GM13976 (cell line): ENCODE results near the gene FKBP2.
A peak's percentile ranks its signal among the peaks of the same experiment; 100 is the strongest.
"Not testable (repeated sequence)": the region's sequence is repeated elsewhere in the genome, so short reads cannot be mapped to it uniquely, and the experiment has no call there.

Experiments
- DNase-seq: peaks from one replicate; pipeline ENCODE4 v3.0.0; 2012; ENCODE audit warnings: low spot score
- in situ Hi-C: fragments of 300-500 bp; cut with MboI; formaldehyde crosslinking; loops from one replicate; pipeline ENCODE4 v1.12.0; 2022; ENCODE audit warnings: low sequenced_read_pairs, mixed read lengths, inconsistent platforms; ENCODE audit not compliant: unreplicated experiment
- TF ChIP-seq, protein P1 (sequence below): IDR thresholded peaks from 2 replicates; pipeline ENCODE4 v1.5.1; 2012; ENCODE audit warnings: borderline replicate concordance, mild to moderate bottlenecking; ENCODE audit not compliant: insufficient read depth; ENCODE audit errors: extremely low read depth, missing control alignments, control extremely low read depth

FKBP2 gene

GRCh38 chr11:64244966-64245365, 4.1 kb downstream of the FKBP2 start:
- TF ChIP-seq, protein P1, sequence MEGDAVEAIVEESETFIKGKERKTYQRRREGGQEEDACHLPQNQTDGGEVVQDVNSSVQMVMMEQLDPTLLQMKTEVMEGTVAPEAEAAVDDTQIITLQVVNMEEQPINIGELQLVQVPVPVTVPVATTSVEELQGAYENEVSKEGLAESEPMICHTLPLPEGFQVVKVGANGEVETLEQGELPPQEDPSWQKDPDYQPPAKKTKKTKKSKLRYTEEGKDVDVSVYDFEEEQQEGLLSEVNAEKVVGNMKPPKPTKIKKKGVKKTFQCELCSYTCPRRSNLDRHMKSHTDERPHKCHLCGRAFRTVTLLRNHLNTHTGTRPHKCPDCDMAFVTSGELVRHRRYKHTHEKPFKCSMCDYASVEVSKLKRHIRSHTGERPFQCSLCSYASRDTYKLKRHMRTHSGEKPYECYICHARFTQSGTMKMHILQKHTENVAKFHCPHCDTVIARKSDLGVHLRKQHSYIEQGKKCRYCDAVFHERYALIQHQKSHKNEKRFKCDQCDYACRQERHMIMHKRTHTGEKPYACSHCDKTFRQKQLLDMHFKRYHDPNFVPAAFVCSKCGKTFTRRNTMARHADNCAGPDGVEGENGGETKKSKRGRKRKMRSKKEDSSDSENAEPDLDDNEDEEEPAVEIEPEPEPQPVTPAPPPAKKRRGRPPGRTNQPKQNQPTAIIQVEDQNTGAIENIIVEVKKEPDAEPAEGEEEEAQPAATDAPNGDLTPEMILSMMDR: no peak
- in situ Hi-C loops: no loop called here
- no peak for DNase-seq

GRCh38 chr11:64245401-64245796, 4.5 kb downstream of the FKBP2 start:
- in situ Hi-C loops: no loop called here
- TF ChIP-seq, protein P1: no peak
- DNase-seq: no peak

DNA sequence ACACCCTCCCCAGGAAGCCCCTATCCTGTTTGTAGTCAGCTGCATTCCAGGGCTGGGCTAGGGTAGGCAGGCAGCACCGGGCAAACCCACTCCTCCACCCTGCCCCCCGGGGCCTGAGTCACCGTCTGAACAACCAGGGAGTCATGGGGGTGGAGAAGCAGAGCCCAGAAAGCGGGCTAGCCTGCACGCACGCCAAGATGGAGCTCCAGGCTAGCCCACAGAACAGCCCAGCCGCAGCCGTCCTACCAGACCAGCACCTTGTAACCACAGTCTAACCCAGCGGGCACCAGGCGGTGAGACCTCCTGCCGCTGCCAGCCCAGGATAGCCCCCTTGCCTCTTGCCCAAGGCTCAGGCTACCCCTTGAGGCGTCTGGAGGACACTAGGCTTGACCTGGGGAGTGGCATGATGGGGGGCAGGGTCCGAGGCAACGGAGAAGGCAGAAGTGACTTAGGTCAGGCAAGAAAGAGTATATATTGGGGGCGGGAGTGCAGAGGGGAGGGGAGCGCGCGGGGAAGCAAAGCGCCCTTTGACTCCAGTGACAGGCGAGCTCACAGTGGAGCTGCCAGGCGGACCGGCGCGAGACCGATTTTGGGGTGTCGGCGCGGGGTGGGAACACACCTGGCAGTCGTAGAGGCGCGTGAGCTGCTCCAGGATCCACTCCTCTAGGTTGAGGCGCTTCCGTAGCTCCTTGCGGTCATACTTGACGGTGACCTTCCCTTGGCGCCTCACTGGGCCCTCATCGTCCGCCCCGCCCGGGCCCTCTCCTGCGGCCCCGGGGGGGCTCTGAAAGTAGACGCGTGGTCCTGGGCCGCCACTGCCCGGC, 5.1 kb downstream of the FKBP2 start:
- peak; percentile 56 for DNase-seq
- TF ChIP-seq, protein P1: no peak
- in situ Hi-C loops: no loop called here

DNA sequence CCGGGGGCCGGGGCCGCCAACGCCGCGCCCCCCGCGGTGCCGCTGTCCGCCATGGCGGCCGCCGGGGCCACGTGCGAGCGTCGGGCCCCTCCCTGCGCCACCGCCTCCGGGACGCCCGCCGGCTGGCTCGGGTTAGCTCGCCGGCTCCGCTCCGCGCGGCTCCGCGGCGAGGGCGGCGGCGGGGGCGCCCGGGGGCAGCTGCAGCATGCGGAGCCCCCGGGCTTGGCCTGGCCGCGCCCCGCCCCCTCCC, 5.7 kb downstream of the FKBP2 start:
- DNase-seq, in situ Hi-C loops: not testable (repeated sequence)

DNA sequence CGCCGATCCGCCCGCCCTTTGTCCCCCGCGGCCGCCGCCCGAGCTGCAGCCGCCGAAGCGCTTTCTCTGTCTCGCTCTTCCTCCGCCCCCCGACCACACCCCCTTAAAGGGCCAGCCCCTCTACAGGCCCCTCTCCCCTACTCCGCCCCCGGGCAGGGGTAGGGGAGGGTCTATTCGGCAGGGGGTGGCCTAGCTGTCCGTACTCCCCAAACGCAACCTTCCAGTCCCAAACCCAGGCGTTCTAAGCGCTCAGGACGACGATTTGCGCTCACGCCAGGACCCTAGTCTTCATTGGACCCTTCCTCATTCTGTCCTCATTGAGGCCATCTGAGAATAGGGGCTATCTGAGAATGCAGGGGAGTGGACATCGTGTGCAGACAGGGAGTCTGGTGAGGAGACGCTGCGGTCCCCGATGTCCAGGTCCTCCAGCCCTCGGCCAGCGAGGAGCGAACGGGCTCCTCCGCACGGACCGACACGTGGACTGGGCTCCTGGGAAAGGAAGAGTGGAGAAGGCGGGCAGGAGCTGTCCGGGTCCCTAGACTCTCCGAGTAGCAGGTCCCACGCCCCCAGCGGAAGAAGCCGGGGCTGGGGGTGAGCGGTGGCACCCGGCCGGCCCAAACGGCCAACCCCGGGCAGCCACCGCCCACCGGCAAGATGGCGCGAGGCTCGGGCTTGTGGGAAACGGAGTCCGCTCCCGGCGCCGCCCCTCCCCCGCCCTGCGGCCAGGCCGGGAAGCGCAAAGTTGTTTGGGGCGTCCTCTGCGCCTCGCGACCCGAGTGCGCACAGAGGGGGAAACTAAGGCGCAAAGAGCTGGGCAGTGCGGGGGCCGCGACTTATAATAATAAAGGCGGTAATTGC, 6.2 kb downstream of the FKBP2 start, which contains the start of gene PPP1R14B:
TSS of gene PPP1R14B (minus strand) at position 73 of the 858 bp plus-strand sequence. CDS start 270 bp downstream, outside the sequence.
- DNase-seq: peak; percentile 90
- TF ChIP-seq, protein P1: no peak
- in situ Hi-C loops: no loop called here

DNA sequence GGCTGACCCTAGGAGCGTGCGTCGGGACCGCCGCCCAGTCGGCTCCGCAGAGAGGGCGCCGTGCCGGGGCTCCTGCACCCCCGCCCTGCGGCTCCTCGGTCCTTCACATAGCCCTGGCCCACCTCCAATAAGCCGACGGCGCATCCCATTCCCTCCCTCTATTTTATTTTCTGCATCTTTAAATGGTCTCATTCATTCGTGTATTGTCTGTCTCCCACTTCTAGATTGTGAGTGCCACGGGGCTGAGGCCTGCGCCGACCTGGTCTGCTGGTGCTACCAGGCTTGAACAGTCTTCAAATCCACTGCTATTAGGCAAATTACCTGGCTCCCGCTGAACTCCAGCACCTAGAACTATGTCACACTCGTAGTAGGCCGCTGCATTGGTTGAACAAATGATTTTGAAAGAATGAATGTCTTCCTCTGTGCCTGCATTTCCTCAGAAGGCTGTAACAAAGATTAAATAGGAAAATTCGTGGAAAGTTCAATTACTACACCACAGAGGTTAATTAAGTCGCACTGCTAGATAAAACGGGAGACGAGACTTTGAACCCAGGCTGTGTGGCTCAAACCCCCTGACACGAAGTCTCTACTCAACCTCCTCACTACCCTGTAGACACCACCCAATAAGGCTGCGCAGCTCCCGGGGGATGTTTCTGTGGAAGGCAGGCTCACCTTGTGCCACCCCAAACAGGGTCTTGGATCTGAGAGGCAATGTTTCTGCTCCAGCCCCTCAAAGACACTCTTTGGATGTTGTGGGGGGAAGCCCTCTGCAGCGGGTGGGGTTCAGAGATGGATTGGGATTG, 7.0 kb downstream of the FKBP2 start:
- in situ Hi-C loops: no loop called here
- no peak for DNase-seq
- TF ChIP-seq, protein P1: no peak
